ENCODE results near the gene CFAP20DC. TPM values are rescaled to one million over a fixed set of nuclear protein-coding genes. Genes with fewer than 3 reads are reported as not detected.

Gene CFAP20DC
- total RNA-seq, 1 donor from 2014 or later: not detected

DNA sequence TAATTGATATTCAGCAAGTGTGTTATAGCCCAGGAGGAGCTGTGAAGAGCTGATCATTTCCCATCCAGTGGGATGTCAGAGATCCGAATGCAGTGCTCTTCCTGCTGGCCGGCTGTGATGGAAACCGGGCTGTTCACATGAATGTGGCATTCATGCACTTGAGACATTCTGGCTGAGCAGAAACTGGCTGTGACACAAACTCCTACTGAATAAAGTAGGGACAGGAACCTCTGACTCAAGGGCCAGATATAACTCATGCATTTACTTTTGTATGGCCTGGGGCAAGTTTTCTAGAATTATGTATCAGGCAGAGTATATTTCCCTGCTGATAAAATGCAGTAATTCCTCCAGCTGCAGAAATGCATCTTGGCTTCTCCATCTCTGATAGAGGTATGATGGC is 299.9 kb downstream of the CFAP20DC start:
- Histone ChIP-seq H3K27ac (replicated peaks) (no peak overlapping the region), H3K36me3 (no peaks in the 10 kb centered on the region), H3K9me3 (replicated peaks) (no peaks in the 10 kb centered on the region), H3K4me1 (no peaks in the 10 kb centered on the region), H3K27me3 (ENCODE audit: low read depth) (peaks cover 29% of the 10 kb centered on the region), H3K4me3 (no peak overlapping the region)
- TF ChIP-seq CTCF (IDR thresholded peaks at IDR 0.05; ENCODE audit: borderline replicate concordance): no peak
- intact Hi-C loops (cut with micrococcal nuclease): no loop called here
- no peak for DNase-seq

DNA sequence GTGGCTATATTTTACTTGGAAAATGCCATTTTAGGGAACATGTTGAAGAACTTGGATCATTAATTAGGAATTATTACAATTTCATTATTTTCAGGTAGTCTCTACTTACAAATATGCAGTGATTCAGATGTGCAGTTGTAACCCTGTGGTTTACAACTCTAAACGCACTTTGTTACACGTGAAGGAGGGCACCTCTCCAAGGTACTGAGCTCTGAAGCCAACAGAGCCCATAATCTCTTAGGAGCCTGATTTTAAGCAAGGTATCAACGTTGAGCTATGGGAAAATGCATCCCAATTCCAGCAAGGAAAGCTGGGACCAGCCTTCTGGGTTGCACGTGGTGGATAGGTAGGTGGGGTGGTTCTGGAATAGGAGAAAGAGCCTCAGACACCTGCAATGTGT is 301.8 kb downstream of the CFAP20DC start:
- Histone ChIP-seq H3K4me1 (no peaks in the 10 kb centered on the region), H3K27ac (replicated peaks) (no peak overlapping the region), H3K4me3 (no peak overlapping the region), H3K27me3 (ENCODE audit: low read depth) (peaks cover 46% of the 10 kb centered on the region), H3K9me3 (replicated peaks) (no peaks in the 10 kb centered on the region), H3K36me3 (no peaks in the 10 kb centered on the region)
- no peak for DNase-seq
- intact Hi-C loops (cut with micrococcal nuclease): no loop called here
- no peak for TF ChIP-seq CTCF (IDR thresholded peaks at IDR 0.05; ENCODE audit: borderline replicate concordance)

DNA sequence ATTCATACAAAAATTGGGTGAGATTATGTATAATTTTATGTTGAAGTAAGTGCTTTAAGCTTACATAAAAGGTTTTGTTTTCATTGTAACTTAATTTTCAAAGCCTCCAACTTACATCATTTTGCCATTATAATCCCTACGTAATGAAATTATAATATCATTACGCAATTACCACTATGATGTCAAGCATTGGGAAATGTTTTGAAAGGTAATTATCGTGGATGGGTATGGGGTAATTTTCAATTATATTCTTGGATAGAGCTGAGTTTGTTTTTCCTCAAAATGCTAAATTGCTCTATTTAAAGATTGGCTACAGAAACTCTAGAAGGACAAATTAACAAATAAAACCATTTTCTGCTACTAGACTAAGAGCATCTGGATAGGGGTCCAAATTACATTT is 303.1 kb downstream of the CFAP20DC start:
- Histone ChIP-seq H3K4me1 (no peaks in the 10 kb centered on the region), H3K36me3 (no peaks in the 10 kb centered on the region), H3K27ac (replicated peaks) (no peak overlapping the region), H3K27me3 (ENCODE audit: low read depth) (peaks cover 47% of the 10 kb centered on the region), H3K4me3 (no peak overlapping the region), H3K9me3 (replicated peaks) (no peaks in the 10 kb centered on the region)
- TF ChIP-seq CTCF (IDR thresholded peaks at IDR 0.05; ENCODE audit: borderline replicate concordance): no peak
- no peak for DNase-seq
- intact Hi-C loops (cut with micrococcal nuclease): no loop called here

DNA sequence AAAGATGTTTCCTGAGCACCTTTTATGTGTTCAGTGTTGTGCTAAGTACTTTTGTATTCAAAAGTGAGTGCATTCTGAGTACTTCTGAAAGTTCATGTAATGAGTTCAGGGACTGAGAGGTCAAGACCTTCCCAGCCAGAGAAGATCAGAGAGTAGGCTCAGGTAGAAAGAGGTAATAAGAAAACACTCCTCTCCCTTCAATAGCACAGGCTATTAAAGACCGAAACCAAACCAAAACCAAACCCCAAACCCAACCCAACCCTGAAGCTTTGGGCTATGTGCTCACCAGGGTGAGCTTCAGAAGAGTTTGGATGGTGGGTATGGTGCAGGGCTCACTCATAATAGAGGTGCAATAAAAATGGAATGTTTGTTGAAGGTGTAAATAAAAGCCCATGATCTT is 306.5 kb downstream of the CFAP20DC start:
- Histone ChIP-seq H3K36me3 (no peaks in the 10 kb centered on the region), H3K9me3 (replicated peaks) (no peaks in the 10 kb centered on the region), H3K4me3 (no peak overlapping the region), H3K4me1 (no peaks in the 10 kb centered on the region), H3K27me3 (ENCODE audit: low read depth) (peaks cover 47% of the 10 kb centered on the region), H3K27ac (replicated peaks) (no peak overlapping the region)
- TF ChIP-seq CTCF (IDR thresholded peaks at IDR 0.05; ENCODE audit: borderline replicate concordance): no peak
- intact Hi-C loops (cut with micrococcal nuclease): no loop called here
- no peak for DNase-seq

DNA sequence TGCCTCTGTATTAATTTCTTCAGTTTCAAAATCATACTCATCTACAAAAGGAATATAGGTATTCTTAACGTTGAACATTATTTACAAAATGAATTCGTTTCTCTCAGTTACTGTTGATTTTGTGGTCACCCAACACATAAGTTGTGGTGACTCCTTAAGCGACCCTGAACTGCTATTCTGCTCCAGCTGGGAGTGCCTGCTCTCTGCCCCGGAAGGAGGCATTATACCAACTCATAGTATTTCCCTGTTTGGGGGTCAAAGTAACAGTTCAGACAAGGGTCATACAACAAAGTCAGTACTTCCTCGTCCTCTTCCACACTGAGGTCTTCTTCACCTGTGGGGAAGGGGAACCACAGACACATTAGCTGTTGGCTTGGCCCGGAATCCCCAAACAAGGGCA is 307.6 kb downstream of the CFAP20DC start:
- H3K4me1 ChIP-seq: no peaks in the 10 kb centered on the region
- intact Hi-C loops (cut with micrococcal nuclease): no loop called here
- H3K36me3 ChIP-seq: no peaks in the 10 kb centered on the region
- peaks cover 37% of the 10 kb centered on the region for H3K27me3 ChIP-seq (ENCODE audit: low read depth)
- no peak overlapping the region for H3K4me3 ChIP-seq
- no peak for TF ChIP-seq CTCF (IDR thresholded peaks at IDR 0.05; ENCODE audit: borderline replicate concordance)
- H3K9me3 ChIP-seq (replicated peaks): no peaks in the 10 kb centered on the region
- no peak for DNase-seq
- no peak overlapping the region for H3K27ac ChIP-seq (replicated peaks)

GRCh38 chr3:58737644-58738043 is 312.2 kb downstream of the CFAP20DC start:
- Histone ChIP-seq H3K4me3 (no peak overlapping the region), H3K27me3 (ENCODE audit: low read depth) (no peaks in the 10 kb centered on the region), H3K9me3 (replicated peaks) (no peaks in the 10 kb centered on the region), H3K4me1 (no peaks in the 10 kb centered on the region), H3K27ac (replicated peaks) (no peak overlapping the region), H3K36me3 (no peaks in the 10 kb centered on the region)
- intact Hi-C loops (cut with micrococcal nuclease): no loop called here
- TF ChIP-seq CTCF (IDR thresholded peaks at IDR 0.05; ENCODE audit: borderline replicate concordance): no peak
- no peak for DNase-seq
